AG04450 (cell line): ENCODE measurements around the gene AMFR. TPM values are rescaled to one million over a fixed set of nuclear protein-coding genes. Genes with fewer than 3 reads are reported as not detected.

Experiments
- CTCF ChIA-PET: fragments of 300-600, 350-600 bp; formaldehyde crosslinking; extraction: SDS; loops from one replicate; lab custom pipeline; 2022; ENCODE audit warnings: antibody characterized with exemption, inconsistent platforms; lab: Charles Lee
- POLR2A ChIA-PET: fragments of 350-600 bp; formaldehyde crosslinking; extraction: SDS; loops from one replicate; lab custom pipeline; 2021; ENCODE audit warnings: antibody characterized with exemption, inconsistent platforms; lab: Yijun Ruan, JAX
- DNase-seq: peaks from one replicate; pipeline ENCODE4 v3.0.0-alpha.2; 2011; ENCODE audit warnings: low read depth, low spot score
- H3K27ac ChIP-seq: one replicate; pipeline ENCODE4 v1.5.1; 2012; ENCODE audit warnings: low read depth, low read length, control low read depth
- H3K27me3 ChIP-seq: one replicate; pipeline ENCODE4 v1.6.0; 2012; ENCODE audit warnings: low read length; ENCODE audit not compliant: control insufficient read depth, insufficient read depth
- H3K4me3 ChIP-seq: 2 replicates; pipeline ENCODE4 v1.5.1; 2011; ENCODE audit warnings: mild to moderate bottlenecking, low read depth, low read length, control low read depth
- H3K9me3 ChIP-seq: 2 replicates; pipeline ENCODE4 v1.5.1; 2012; ENCODE audit warnings: low read length; ENCODE audit not compliant: control insufficient read depth, insufficient read depth
- CTCF ChIP-seq: IDR thresholded peaks from 2 replicates; pipeline ENCODE4 v1.5.1; 2011; ENCODE audit warnings: low read depth, low read length, control low read depth, inconsistent platforms
- polyA minus RNA-seq: library from RNA; depleted of rRNA, polyadenylated mRNA; stranded (reverse); fragments of >200 nt; gene quantifications from 2 replicates; pipeline ENCODE4 v1.2.3, GENCODE V29; 2011; rRNA and poly(A)+ RNA removed
- polyA plus RNA-seq: library from polyadenylated mRNA; depleted of rRNA; stranded (reverse); fragments of >200 nt; gene quantifications from 2 replicates; pipeline ENCODE4 v1.2.3, GENCODE V29; 2011; rRNA removed

Gene AMFR
- 77.9 and 80.4 TPM in 2 replicates for polyA plus RNA-seq
- polyA minus RNA-seq = 320 and 427 TPM in 2 replicates

GRCh38 chr16:56425439-56425832 lies at the start of gene AMFR:
AMFR (minus strand) TSS chr16:56425545; CDS start chr16:56425327, 218 bp downstream.
- Histone ChIP-seq H3K27me3 (no peaks in the 10 kb centered on the region), H3K27ac (no peak within 1 kb of the TSS), H3K4me3 (peak within 1 kb of the TSS; percentile 76), H3K9me3 (no peaks in the 10 kb centered on the region)
- TF ChIP-seq CTCF = no peak; the same call in 1 of the 2 replicates
- POLR2A ChIA-PET = no interaction called here
- peak; percentile 36 for DNase-seq
- CTCF ChIA-PET = interaction anchor here (1.6 kb wide), 1 partner anchor 16 kb away, joined by 5 read pairs; no protein-coding TSS in a partner anchor

GRCh38 chr16:56470666-56471065 lies 45.3 kb upstream of the AMFR start:
- no peak for DNase-seq
- no peak overlapping the region for H3K27ac ChIP-seq
- no peaks in the 10 kb centered on the region for H3K27me3 ChIP-seq
- no peaks in the 10 kb centered on the region for H3K9me3 ChIP-seq
- ChIA-PET CTCF (interaction anchor here (0.9 kb wide), 1 partner anchor 232 kb away, joined by 3 read pairs; no protein-coding TSS in a partner anchor), POLR2A (no interaction called here)
- H3K4me3 ChIP-seq = no peak overlapping the region
- TF ChIP-seq CTCF = no peak

DNA sequence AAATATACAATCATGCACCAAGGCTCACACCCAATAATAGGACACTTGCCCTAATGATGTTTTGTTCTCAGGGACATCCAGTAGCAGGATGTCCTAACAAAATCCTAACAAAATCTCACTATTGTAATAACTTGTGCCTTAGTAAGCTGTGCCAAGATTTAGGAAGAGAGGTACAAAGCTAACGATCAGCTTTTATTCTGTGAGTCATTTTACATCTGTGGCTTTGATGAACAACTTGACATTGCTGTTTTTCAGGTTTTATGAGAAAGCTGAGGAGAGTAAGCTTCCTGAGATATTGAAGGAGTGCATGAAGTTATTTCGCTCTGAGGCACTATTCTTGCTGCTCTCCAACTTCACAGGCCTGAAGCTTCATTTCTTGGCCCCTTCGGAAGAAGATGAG lies 44.9 kb upstream of the AMFR start:
- no peak for TF ChIP-seq CTCF
- ChIA-PET CTCF (no interaction called here), POLR2A (no interaction called here)
- Histone ChIP-seq H3K27me3 (no peaks in the 10 kb centered on the region), H3K4me3 (no peak overlapping the region), H3K27ac (no peak overlapping the region), H3K9me3 (no peaks in the 10 kb centered on the region)
- no peak for DNase-seq

- ChIA-PET POLR2A (no interaction called here), CTCF (interaction anchor here (0.7 kb wide), 1 partner anchor 186 kb away, joined by 7 read pairs; no protein-coding TSS in a partner anchor)
- DNase-seq = no peak
- TF ChIP-seq CTCF = no peak
- no peaks in the 10 kb centered on the region for H3K27me3 ChIP-seq
- H3K9me3 ChIP-seq = no peaks in the 10 kb centered on the region
- H3K4me3 ChIP-seq = no peak overlapping the region
- H3K27ac ChIP-seq = no peak overlapping the region
These were observed 44.4 kb upstream of the AMFR start for GRCh38 chr16:56469748-56470147.

- TF ChIP-seq CTCF = no peak
- ChIA-PET CTCF (interaction anchor here (0.9 kb wide), 1 partner anchor 305 kb away, joined by 3 read pairs; no protein-coding TSS in a partner anchor), POLR2A (no interaction called here)
- DNase-seq = no peak
- H3K27me3 ChIP-seq = no peaks in the 10 kb centered on the region
- H3K27ac ChIP-seq = no peak overlapping the region
- H3K9me3 ChIP-seq = no peaks in the 10 kb centered on the region
- no peak overlapping the region for H3K4me3 ChIP-seq
These were observed 43.5 kb upstream of the AMFR start for GRCh38 chr16:56468800-56469199.
